IPS-20b (cell line): ENCODE results near the gene WDPCP.
A peak's percentile ranks its signal among the peaks of the same experiment; 100 is the strongest.
"Not testable (repeated sequence)": the region's sequence is repeated elsewhere in the genome, so short reads cannot be mapped to it uniquely, and the experiment has no call there.

Source experiments
- H3K27ac ChIP-seq: one replicate; pipeline ENCODE4 v1.5.1; 2013; ENCODE audit warnings: low read length
- H3K27me3 ChIP-seq: 2 replicates; pipeline ENCODE4 v1.6.1; 2013; ENCODE audit warnings: mild to moderate bottlenecking, low read length, inconsistent platforms; ENCODE audit not compliant: insufficient read depth
- H3K36me3 ChIP-seq: 2 replicates; pipeline ENCODE4 v1.6.1; 2013; ENCODE audit warnings: low read depth, mild to moderate bottlenecking, inconsistent platforms, low read length, moderate library complexity; ENCODE audit not compliant: insufficient read depth
- H3K4me1 ChIP-seq: 2 replicates; pipeline ENCODE4 v1.6.1; 2013; ENCODE audit warnings: mild to moderate bottlenecking, control low read depth, inconsistent platforms, low read length, moderate library complexity; ENCODE audit not compliant: insufficient read depth
- H3K4me3 ChIP-seq: 2 replicates; pipeline ENCODE4 v1.5.1; 2013; ENCODE audit warnings: mild to moderate bottlenecking, low read length, inconsistent platforms
- H3K9ac ChIP-seq: 2 replicates; pipeline ENCODE4 v1.6.1; 2013; ENCODE audit warnings: low read depth, mild to moderate bottlenecking, inconsistent platforms, low read length, moderate library complexity
- H3K9me3 ChIP-seq: 2 replicates; pipeline ENCODE4 v1.6.1; 2013; ENCODE audit warnings: mild to moderate bottlenecking, low read depth, low read length, inconsistent platforms; ENCODE audit not compliant: insufficient read depth

Gene WDPCP

GRCh38 chr2:63587814-63588384, 378 bp downstream of the WDPCP start:
- Histone ChIP-seq H3K9me3 (no peaks in the 10 kb centered on the region), H3K4me3 (peak overlapping the region; percentile 100), H3K27me3 (no peaks in the 10 kb centered on the region), H3K4me1 (peaks cover 14% of the 10 kb centered on the region; the same call in 1 of the 2 replicates), H3K36me3 (peaks cover 21% of the 10 kb centered on the region), H3K9ac (peak overlapping the region; percentile 98; the same call in 1 of the 2 replicates), H3K27ac (peak overlapping the region; percentile 8)

- Histone ChIP-seq H3K9ac (no peak overlapping the region), H3K27ac (no peak overlapping the region), H3K27me3 (no peaks in the 10 kb centered on the region), H3K4me3 (no peak overlapping the region), H3K4me1 (peaks cover 19% of the 10 kb centered on the region; the same call in 1 of the 2 replicates), H3K9me3 (no peaks in the 10 kb centered on the region), H3K36me3 (no peaks in the 10 kb centered on the region)
Measured at GRCh38 chr2:63582873-63583272, 5.4 kb downstream of the WDPCP start.

GRCh38 chr2:63581298-63581961, 6.8 kb downstream of the WDPCP start:
- no peaks in the 10 kb centered on the region for H3K27me3 ChIP-seq
- no peak overlapping the region for H3K4me3 ChIP-seq
- peaks cover 20% of the 10 kb centered on the region; the same call in 1 of the 2 replicates for H3K4me1 ChIP-seq
- H3K9ac ChIP-seq, result no peak overlapping the region
- H3K9me3 ChIP-seq, result no peaks in the 10 kb centered on the region
- no peak overlapping the region for H3K27ac ChIP-seq
- H3K36me3 ChIP-seq, result no peaks in the 10 kb centered on the region

GRCh38 chr2:63580651-63581297, 7.5 kb downstream of the WDPCP start:
- Histone ChIP-seq H3K27me3 (no peaks in the 10 kb centered on the region), H3K4me3 (no peak overlapping the region), H3K4me1 (peaks cover 22% of the 10 kb centered on the region; the same call in 1 of the 2 replicates), H3K27ac (no peak overlapping the region), H3K9ac (no peak overlapping the region), H3K9me3 (no peaks in the 10 kb centered on the region), H3K36me3 (no peaks in the 10 kb centered on the region)

DNA sequence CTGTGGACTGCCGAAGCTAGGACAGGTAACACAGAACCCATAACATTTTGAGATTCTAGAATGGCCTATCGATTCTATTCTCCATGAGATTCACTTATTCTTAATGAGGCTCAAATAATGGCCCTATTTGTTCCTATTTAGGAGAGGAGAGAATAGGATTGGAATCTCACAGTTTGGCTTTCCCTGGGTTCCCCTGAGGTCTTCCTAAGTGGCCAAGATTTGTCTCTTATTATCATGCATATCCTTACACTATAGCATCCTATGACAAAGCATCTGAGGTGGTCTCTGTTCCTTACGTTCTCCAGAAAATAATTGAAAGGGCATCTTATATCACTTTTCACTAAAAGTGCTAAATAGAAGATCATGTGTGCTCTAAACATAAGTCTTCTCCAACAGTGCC, 9.5 kb downstream of the WDPCP start:
- H3K27ac ChIP-seq, result no peak overlapping the region
- no peak overlapping the region for H3K4me3 ChIP-seq
- no peaks in the 10 kb centered on the region for H3K36me3 ChIP-seq
- H3K9ac ChIP-seq, result no peak overlapping the region
- H3K9me3 ChIP-seq, result no peaks in the 10 kb centered on the region
- H3K27me3 ChIP-seq, result no peaks in the 10 kb centered on the region
- peaks cover 29% of the 10 kb centered on the region; the same call in 1 of the 2 replicates for H3K4me1 ChIP-seq

GRCh38 chr2:63576546-63576945, 11.7 kb downstream of the WDPCP start:
- no peaks in the 10 kb centered on the region for H3K36me3 ChIP-seq
- H3K27ac ChIP-seq, result no peak overlapping the region
- no peak overlapping the region for H3K9ac ChIP-seq
- H3K9me3 ChIP-seq, result no peaks in the 10 kb centered on the region
- H3K27me3 ChIP-seq, result no peaks in the 10 kb centered on the region
- peaks cover 43% of the 10 kb centered on the region; the same call in 1 of the 2 replicates for H3K4me1 ChIP-seq
- H3K4me3 ChIP-seq, result no peak overlapping the region

- not testable (repeated sequence) for H3K9me3 ChIP-seq, H3K36me3 ChIP-seq, H3K27me3 ChIP-seq
- H3K27ac ChIP-seq, result peak overlapping the region; percentile 87
- H3K9ac ChIP-seq, result peak overlapping the region; percentile 58; the same call in 1 of the 2 replicates
- peak overlapping the region; percentile 32; the same call in 1 of the 2 replicates for H3K4me3 ChIP-seq
- peaks cover 44% of the 10 kb centered on the region; the same call in 1 of the 2 replicates for H3K4me1 ChIP-seq
Measured at GRCh38 chr2:63573726-63574345, 14.4 kb downstream of the WDPCP start.

GRCh38 chr2:63573026-63573425, 15.3 kb downstream of the WDPCP start:
- H3K9ac ChIP-seq, result peak overlapping the region; percentile 58; the same call in 1 of the 2 replicates
- not testable (repeated sequence) for H3K36me3 ChIP-seq, H3K27me3 ChIP-seq, H3K9me3 ChIP-seq
- H3K4me1 ChIP-seq, result peaks cover 37% of the 10 kb centered on the region; the same call in 1 of the 2 replicates
- peak overlapping the region; percentile 32; the same call in 1 of the 2 replicates for H3K4me3 ChIP-seq
- peak overlapping the region; percentile 87 for H3K27ac ChIP-seq

- Histone ChIP-seq H3K4me3 (no peak overlapping the region), H3K4me1 (peaks cover 35% of the 10 kb centered on the region; the same call in 1 of the 2 replicates), H3K9me3 (peaks cover 15% of the 10 kb centered on the region; the same call in 1 of the 2 replicates), H3K36me3 (no peaks in the 10 kb centered on the region), H3K27ac (peak overlapping the region; percentile 79), H3K9ac (peak overlapping the region; percentile 62; the same call in 1 of the 2 replicates), H3K27me3 (no peaks in the 10 kb centered on the region)
Measured at GRCh38 chr2:63572001-63572400, 16.3 kb downstream of the WDPCP start.

DNA sequence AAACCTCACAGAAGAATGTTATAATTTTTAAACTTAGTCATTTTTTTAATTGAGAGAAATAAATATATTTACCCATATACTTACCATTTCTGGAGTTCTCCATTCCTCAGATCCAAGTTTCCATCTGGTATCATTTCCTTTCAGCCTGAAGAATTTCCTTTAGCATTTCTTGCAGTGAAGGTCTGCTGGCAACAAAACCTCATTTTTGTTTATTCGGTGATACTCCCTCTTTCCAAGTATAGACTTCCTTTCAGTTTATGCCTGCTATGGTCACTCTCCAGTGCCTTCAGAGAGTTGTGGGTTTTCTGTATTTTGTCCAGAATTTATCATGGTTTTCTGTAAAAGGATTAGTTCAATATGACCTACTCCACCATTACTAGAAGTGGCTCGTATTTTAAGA, 17.0 kb downstream of the WDPCP start:
- Histone ChIP-seq H3K36me3 (peaks cover 6% of the 10 kb centered on the region; the same call in 1 of the 2 replicates), H3K27ac (peak overlapping the region; percentile 79), H3K9ac (peak overlapping the region; percentile 30; the same call in 1 of the 2 replicates), H3K4me3 (no peak overlapping the region), H3K4me1 (peaks cover 31% of the 10 kb centered on the region; the same call in 1 of the 2 replicates), H3K27me3 (no peaks in the 10 kb centered on the region), H3K9me3 (peaks cover 22% of the 10 kb centered on the region)

GRCh38 chr2:63569740-63570139, 18.5 kb downstream of the WDPCP start:
- peaks cover 24% of the 10 kb centered on the region for H3K9me3 ChIP-seq
- H3K27me3 ChIP-seq, result no peaks in the 10 kb centered on the region
- H3K36me3 ChIP-seq, result peaks cover 6% of the 10 kb centered on the region; the same call in 1 of the 2 replicates
- no peak overlapping the region for H3K4me3 ChIP-seq
- H3K27ac ChIP-seq, result no peak overlapping the region
- H3K9ac ChIP-seq, result no peak overlapping the region
- H3K4me1 ChIP-seq, result peaks cover 27% of the 10 kb centered on the region; the same call in 1 of the 2 replicates
